Heart left ventricle (tissue), 16 donors: Measurements from ENCODE around the gene NCOA6. TPM values are rescaled to one million over a fixed set of nuclear protein-coding genes. Genes with fewer than 3 reads are reported as not detected.

Experiments
- ATAC-seq, 4 donors: fragments of 200-7000 bp; cut with Tn5 transposase; one replicate each; pipeline ENCODE4 v1.9.1; 2020 to 2022; ENCODE audit warnings: moderate library complexity in 4 of 4, mild to moderate bottlenecking in 3 of 4, moderate number of reproducible peaks in 1 of 4
- DNase-seq, 5 donors: peaks; one replicate each; pipeline ENCODE4 v3.0.0-alpha.2; 2020
- H3K27ac ChIP-seq, 12 donors: fragments of 200-600 bp; sonication (generic) in 4 of 12; one replicate each; pipeline versions ENCODE4 v1.5.0 to v1.8.0; 2016 to 2022; ENCODE audit warnings: mild to moderate bottlenecking in 2 of 12
- H3K27me3 ChIP-seq, 9 donors: fragments of 200-600 bp; sonication (generic) in 2 of 9; one replicate each; pipeline versions ENCODE4 v1.5.1 to v1.8.0; 2016 to 2022; ENCODE audit warnings: mild to moderate bottlenecking in 3 of 9
- H3K36me3 ChIP-seq, 9 donors: fragments of 200-600 bp; sonication (generic) in 2 of 9; one replicate each; pipeline versions ENCODE4 v1.5.0 to v1.8.0; 2018 to 2022; ENCODE audit warnings: mild to moderate bottlenecking in 2 of 9
- H3K4me1 ChIP-seq, 12 donors: fragments of 200-600 bp; sonication (generic) in 4 of 12; one replicate each; pipeline versions ENCODE4 v1.5.0 to v1.8.0; 2016 to 2022; ENCODE audit warnings: mild to moderate bottlenecking in 3 of 12
- H3K4me3 ChIP-seq, 12 donors: fragments of 200-600 bp; sonication (generic) in 4 of 12; one replicate each; pipeline versions ENCODE4 v1.5.0 to v1.8.0; 2017 to 2022; ENCODE audit warnings: mild to moderate bottlenecking in 9 of 12, moderate library complexity in 4 of 12
- H3K9me3 ChIP-seq, 12 donors: fragments of 200-600 bp; sonication (generic) in 4 of 12; one replicate each; pipeline versions ENCODE4 v1.5.0 to v1.8.0; 2016 to 2022; ENCODE audit warnings: mild to moderate bottlenecking in 1 of 12
- POLR2A ChIP-seq, 2 donors: fragments of 450-650 bp; IDR thresholded peaks; one replicate each; pipeline ENCODE4 v1.6.1; 2017; ENCODE audit warnings: antibody characterized with exemption in 2 of 2, mild to moderate bottlenecking in 2 of 2, moderate library complexity in 2 of 2
- WGBS, 4 donors: extraction: QIAGEN DNeasy Blood & Tissue Kit in 2 of 4; methylation state at CpG; one replicate each; pipeline versions ENCODE4 v1.1.5 to v1.1.7; 2013 to 2018; 5-methylcytosine and 5-hydroxymethylcytosine counted together
- intact Hi-C, 10 donors: fragments of 100-400 bp; cut with DNase I; formaldehyde crosslinking; loops; one replicate each; pipeline versions ENCODE4 v1.11.1 to v1.14.2; 2022
- polyA plus RNA-seq, 2 donors: library from polyadenylated mRNA; stranded (reverse); fragments of 200-250 nt; gene quantifications; one replicate each; pipeline ENCODE4 v1.2.3, GENCODE V29; 2013
- total RNA-seq, 9 donors: library from RNA; depleted of rRNA in 2 of 9; stranded (reverse); fragments of >200 nt in 2 of 9; fragmentation: NEBNext Ultra II Directional in 3 of 9; extraction: Animal tissue kit (Norgen Biotek cat#: 25700) in 3 of 9; gene quantifications; one replicate each; pipeline versions ENCODE4 v1.1.0 to v1.2.4, GENCODE V29; 2016 to 2023
- TF ChIP-seq, protein P1 (sequence below), 12 donors: fragments of 200-600 bp; sonication (generic) in 4 of 12; IDR thresholded peaks; one replicate each; pipeline versions ENCODE4 v1.5.0 to v1.8.0; 2018 to 2022; ENCODE audit warnings: antibody characterized with exemption in 12 of 12, mild to moderate bottlenecking in 5 of 12
- donor health status: ischemic (EF 13 %, LVEDD 7.1; RV severe dilation, severe dysfunction).
- donor health status: healthy with polysubstance abuse.
- donor health status: DM: no; HTN: yes; CAD: no.
- donor health status: DM: no; HTN: no; CAD: no.
- donor health status: ischemic (EF 25% LVEDD 6.9; RV normal size, moderate dysfunction).
- donor health status: ischemic (EF 25% LVEDD 5.7; RV mildly dilated, moderate dysfunction).
- donor health status: healthy.
- donor health status: DM: yes; HTN: yes; CAD: no.
- donor health status: ischemic (EF 35%, LVEDD 5.7; RV mildly dilated, moderate dysfunction).
- donor health status: nonischemic (EF 11% LVEDD 7.7; RV severe dilation, severe dysfunction).
- donor health status: DM: yes; HTN: yes; CAD: no.
- donor health status: PGD.
- donor health status: ischemic (EF 29% LVEDD 5.4; RV normal size, mild dysfunction).
- donor health status: nonischemic (EF 23%, LVEDD 6.1; RV moderate dilation, normal function).

Gene NCOA6
- total and polyA plus RNA-seq, 11 donors: 13.0 to 34.0 (median 19.9) TPM

DNA sequence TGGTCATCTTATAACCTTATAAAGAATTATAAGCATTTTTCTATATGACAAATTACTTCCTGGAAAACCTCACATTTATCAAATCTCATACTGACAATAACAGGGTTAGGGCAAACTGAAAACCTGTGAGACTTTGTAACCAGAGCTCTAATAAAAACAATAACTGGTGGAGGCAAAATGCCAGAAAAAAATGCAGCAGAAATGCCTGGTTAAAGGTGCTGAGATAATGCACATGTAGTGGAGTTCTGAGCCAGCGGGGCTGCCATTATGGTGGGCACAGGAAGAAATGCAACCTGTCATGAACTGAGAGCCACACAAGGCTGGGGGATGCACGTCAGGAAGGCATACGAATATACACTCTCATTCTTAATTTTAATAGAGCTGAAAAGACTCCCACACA lies 53.0 kb downstream of the NCOA6 start:
- intact Hi-C loops: loop anchor here in 2 of 10 donors (5.0 to 10.0 kb wide), 3 partner anchors 235 to 460 kb away; no protein-coding TSS in a partner anchor
- 91 to 94% (median 92%) methylated on average over 3 of the region's 3 CpGs for WGBS, 4 donors
- ATAC-seq (no peak), DNase-seq (no peak)
- Histone ChIP-seq H3K27ac (no peak overlapping the region), H3K4me3 (no peak overlapping the region), H3K27me3 (no peaks in the 10 kb centered on the region), H3K9me3 (no peaks in the 10 kb centered on the region), H3K4me1 (peaks cover 0 to 10% (median 0%) of the 10 kb centered on the region in 12 donors), H3K36me3 (peaks cover 0 to 91% (median 81%) of the 10 kb centered on the region in 9 donors)
- TF ChIP-seq, protein P1, sequence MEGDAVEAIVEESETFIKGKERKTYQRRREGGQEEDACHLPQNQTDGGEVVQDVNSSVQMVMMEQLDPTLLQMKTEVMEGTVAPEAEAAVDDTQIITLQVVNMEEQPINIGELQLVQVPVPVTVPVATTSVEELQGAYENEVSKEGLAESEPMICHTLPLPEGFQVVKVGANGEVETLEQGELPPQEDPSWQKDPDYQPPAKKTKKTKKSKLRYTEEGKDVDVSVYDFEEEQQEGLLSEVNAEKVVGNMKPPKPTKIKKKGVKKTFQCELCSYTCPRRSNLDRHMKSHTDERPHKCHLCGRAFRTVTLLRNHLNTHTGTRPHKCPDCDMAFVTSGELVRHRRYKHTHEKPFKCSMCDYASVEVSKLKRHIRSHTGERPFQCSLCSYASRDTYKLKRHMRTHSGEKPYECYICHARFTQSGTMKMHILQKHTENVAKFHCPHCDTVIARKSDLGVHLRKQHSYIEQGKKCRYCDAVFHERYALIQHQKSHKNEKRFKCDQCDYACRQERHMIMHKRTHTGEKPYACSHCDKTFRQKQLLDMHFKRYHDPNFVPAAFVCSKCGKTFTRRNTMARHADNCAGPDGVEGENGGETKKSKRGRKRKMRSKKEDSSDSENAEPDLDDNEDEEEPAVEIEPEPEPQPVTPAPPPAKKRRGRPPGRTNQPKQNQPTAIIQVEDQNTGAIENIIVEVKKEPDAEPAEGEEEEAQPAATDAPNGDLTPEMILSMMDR (IDR thresholded peaks at IDR 0.05): no peak
- TF ChIP-seq POLR2A (IDR thresholded peaks at IDR 0.05): no peak

DNA sequence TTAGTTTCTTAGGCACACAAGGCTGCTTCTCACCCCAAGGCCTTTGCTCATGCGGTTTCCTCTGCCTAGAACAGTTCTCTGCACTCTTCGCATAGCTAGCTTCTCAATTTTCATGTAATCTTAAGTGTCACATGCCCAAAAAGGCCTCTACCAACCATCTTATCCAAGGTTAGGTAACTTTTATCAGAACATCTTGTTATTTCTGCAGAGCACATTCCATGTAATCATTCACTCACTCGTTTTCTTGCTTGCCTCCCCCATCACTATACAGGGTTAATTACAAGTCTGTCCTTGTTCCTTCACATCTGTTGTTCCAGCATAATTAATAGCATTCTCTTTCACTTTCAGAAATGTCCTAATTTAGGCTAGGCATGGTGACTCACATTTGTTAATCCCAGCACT lies 53.8 kb downstream of the NCOA6 start:
- intact Hi-C loops: loop anchor here in 2 of 10 donors (5.0 to 10.0 kb wide), 3 partner anchors 234 to 459 kb away; no protein-coding TSS in a partner anchor
- Histone ChIP-seq H3K36me3 (peaks cover 0 to 95% (median 89%) of the 10 kb centered on the region in 9 donors), H3K4me3 (no peak overlapping the region), H3K27me3 (no peaks in the 10 kb centered on the region), H3K27ac (no peak overlapping the region), H3K9me3 (no peaks in the 10 kb centered on the region), H3K4me1 (peaks cover 0 to 10% (median 0%) of the 10 kb centered on the region in 12 donors)
- TF ChIP-seq, protein P1 (IDR thresholded peaks at IDR 0.05): no peak
- TF ChIP-seq POLR2A (IDR thresholded peaks at IDR 0.05): no peak
- ATAC-seq (no peak), DNase-seq (no peak)
- 66 to 71% (median 70%) methylated on average over 3 of the region's 3 CpGs for WGBS, 4 donors

DNA sequence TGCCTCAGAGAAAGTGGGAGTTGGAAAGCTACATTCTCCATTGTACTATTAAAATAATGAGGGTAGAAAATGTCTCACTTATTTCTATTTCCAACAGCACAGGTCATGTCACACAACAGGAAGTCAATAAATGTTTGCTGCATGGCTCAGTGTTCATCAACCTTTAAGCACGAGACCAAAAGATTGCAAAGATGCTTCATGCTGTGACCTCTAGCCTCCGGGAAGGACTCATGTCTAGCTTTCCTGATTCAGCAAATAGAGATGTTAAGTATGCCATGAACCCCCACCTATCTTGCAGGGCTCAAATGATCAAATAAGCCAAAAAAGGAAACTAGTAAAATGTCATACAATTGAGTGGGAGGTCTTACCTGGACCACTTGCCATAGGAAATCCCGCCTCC lies 57.4 kb downstream of the NCOA6 start:
- Histone ChIP-seq H3K4me1 (peaks cover 0 to 10% (median 0%) of the 10 kb centered on the region in 12 donors), H3K27ac (no peak overlapping the region), H3K4me3 (no peak overlapping the region), H3K36me3 (peaks cover 0 to 96% (median 88%) of the 10 kb centered on the region in 9 donors), H3K9me3 (no peaks in the 10 kb centered on the region), H3K27me3 (no peaks in the 10 kb centered on the region)
- TF ChIP-seq, protein P1 (IDR thresholded peaks at IDR 0.05): no peak
- TF ChIP-seq POLR2A (IDR thresholded peaks at IDR 0.05): no peak
- ATAC-seq (no peak), DNase-seq (no peak)
- intact Hi-C loops: loop anchor here in 7 of 10 donors (2.0 to 10.0 kb wide), 8 partner anchors 189 to 453 kb away; no protein-coding TSS in a partner anchor
- WGBS, 4 donors: 79 to 87% (median 82%) methylated on average over 3 of the region's 3 CpGs

DNA sequence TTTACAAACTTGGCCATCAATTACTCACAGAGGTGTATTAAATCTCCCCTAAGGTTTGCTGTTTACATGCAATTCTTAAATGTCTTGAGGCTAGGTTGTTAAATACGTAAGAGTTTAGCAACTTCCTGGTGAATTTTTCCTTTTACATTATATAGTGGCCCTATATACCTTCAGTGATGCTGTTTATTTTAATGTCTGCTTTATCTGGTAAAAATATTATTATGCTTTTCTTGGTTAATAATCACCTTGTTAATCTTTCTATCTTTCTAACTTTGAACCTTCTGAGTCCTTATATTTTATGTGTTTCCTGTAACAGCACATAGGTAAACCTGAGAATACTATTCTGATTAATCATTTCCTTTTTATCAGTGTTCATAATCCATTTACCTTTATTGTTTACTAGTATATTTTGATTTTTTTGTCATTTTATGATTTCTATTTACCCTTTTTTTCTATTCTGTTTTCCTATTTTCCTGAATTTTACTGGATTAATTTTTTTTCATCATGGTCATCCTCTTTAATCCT lies 63.4 kb downstream of the NCOA6 start:
- no peak for TF ChIP-seq POLR2A (IDR thresholded peaks at IDR 0.05)
- TF ChIP-seq, protein P1 (IDR thresholded peaks at IDR 0.05): no peak
- Histone ChIP-seq H3K4me1 (no peaks in the 10 kb centered on the region), H3K27me3 (no peaks in the 10 kb centered on the region), H3K9me3 (no peaks in the 10 kb centered on the region), H3K36me3 (peaks cover 0 to 100% (median 93%) of the 10 kb centered on the region in 9 donors), H3K27ac (no peak overlapping the region), H3K4me3 (no peak overlapping the region)
- no peak for ATAC-seq
- intact Hi-C loops: loop anchor here in 4 of 10 donors (10.0 kb wide), 3 partner anchors 187 to 447 kb away; no protein-coding TSS in a partner anchor
- WGBS, 4 donors: 0 to 95% (median 26%) methylated on average over 1 of the region's 1 CpG
- DNase-seq: no peak
